Progenitor cell of endocrine pancreas (in vitro differentiated cells): ENCODE data around the gene CMIP. TPM values are rescaled to one million over a fixed set of nuclear protein-coding genes. Genes with fewer than 3 reads are reported as not detected.

ENCODE experiments used
- DNase-seq: peaks from one replicate; pipeline ENCODE4 v3.0.0; 2021; ENCODE audit warnings: low spot score; ENCODE audit not compliant: unreplicated experiment
- H3K27ac Mint-ChIP-seq: 2 replicates; pipeline ENCODE4 v1.8.0; 2021; ENCODE audit warnings: mild to moderate bottlenecking, moderate library complexity, mixed read lengths
- H3K27me3 Mint-ChIP-seq: 2 replicates; pipeline ENCODE4 v1.8.0; 2021; ENCODE audit warnings: mixed read lengths
- H3K36me3 Mint-ChIP-seq: 2 replicates; pipeline ENCODE4 v1.8.0; 2022; ENCODE audit warnings: mixed read lengths; ENCODE audit not compliant: insufficient read depth
- H3K4me1 Mint-ChIP-seq: 2 replicates; pipeline ENCODE4 v1.8.0; 2021; ENCODE audit warnings: low read depth, mixed read lengths
- H3K4me3 Mint-ChIP-seq: 2 replicates; pipeline ENCODE4 v1.8.0; 2021; ENCODE audit warnings: low read depth, mild to moderate bottlenecking, moderate library complexity, mixed read lengths
- H3K9me3 Mint-ChIP-seq: 2 replicates; pipeline ENCODE4 v1.8.0; 2021; ENCODE audit warnings: low read depth, mixed read lengths
- total RNA-seq: library from RNA; stranded (reverse); gene quantifications from 2 replicates; pipeline ENCODE4 v1.2.1, GENCODE V29; 2021
- TF ChIP-seq, protein P1 (sequence below): fragments of 200-600 bp; sonication (generic); IDR thresholded peaks from one replicate; pipeline ENCODE4 v1.5.0; 2021; ENCODE audit warnings: antibody characterized with exemption, mild to moderate bottlenecking; ENCODE audit not compliant: unreplicated experiment

Gene CMIP
- total RNA-seq, 1 donor from 2014 or later, result 62.7 TPM

DNA sequence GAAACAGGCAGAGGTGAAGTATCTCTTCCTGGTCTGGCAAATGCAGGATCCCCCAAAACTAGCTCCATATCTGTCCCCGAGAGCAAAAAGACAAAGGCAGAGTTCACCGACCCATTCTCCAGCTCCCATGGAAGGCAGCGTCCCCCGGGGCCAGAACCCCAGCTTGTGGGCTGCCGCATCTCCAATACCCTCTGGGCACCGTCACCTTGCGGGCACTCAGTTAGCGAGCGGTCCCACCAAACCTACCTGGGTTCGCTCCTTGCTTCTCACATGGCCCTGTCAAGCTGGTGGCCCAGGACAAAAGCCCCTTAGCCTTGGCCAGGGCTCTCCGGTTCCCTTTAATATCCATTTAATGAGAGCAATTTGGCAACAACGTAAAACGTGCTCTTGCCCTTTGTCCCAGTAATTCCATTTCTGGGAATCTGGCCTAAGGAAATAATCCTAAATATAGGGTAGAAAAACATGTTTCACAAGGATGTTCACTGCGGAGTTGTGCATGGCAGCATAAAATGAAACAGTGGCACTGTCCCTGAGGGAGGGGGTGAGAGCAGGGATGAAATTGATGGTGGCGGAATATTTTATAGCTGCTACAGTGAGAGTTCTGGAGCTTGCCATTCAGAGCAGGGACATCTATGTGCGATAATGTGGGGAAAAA is 157.1 kb downstream of the CMIP start:
- no peaks in the 10 kb centered on the region for H3K9me3 Mint-ChIP-seq
- H3K36me3 Mint-ChIP-seq, result no peaks in the 10 kb centered on the region
- no peaks in the 10 kb centered on the region for H3K27me3 Mint-ChIP-seq
- peak overlapping the region; percentile 83 for H3K27ac Mint-ChIP-seq
- DNase-seq, result no peak
- TF ChIP-seq, protein P1, sequence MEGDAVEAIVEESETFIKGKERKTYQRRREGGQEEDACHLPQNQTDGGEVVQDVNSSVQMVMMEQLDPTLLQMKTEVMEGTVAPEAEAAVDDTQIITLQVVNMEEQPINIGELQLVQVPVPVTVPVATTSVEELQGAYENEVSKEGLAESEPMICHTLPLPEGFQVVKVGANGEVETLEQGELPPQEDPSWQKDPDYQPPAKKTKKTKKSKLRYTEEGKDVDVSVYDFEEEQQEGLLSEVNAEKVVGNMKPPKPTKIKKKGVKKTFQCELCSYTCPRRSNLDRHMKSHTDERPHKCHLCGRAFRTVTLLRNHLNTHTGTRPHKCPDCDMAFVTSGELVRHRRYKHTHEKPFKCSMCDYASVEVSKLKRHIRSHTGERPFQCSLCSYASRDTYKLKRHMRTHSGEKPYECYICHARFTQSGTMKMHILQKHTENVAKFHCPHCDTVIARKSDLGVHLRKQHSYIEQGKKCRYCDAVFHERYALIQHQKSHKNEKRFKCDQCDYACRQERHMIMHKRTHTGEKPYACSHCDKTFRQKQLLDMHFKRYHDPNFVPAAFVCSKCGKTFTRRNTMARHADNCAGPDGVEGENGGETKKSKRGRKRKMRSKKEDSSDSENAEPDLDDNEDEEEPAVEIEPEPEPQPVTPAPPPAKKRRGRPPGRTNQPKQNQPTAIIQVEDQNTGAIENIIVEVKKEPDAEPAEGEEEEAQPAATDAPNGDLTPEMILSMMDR, result no peak
- peaks cover 17% of the 10 kb centered on the region for H3K4me1 Mint-ChIP-seq
- H3K4me3 Mint-ChIP-seq, result no peak overlapping the region

DNA sequence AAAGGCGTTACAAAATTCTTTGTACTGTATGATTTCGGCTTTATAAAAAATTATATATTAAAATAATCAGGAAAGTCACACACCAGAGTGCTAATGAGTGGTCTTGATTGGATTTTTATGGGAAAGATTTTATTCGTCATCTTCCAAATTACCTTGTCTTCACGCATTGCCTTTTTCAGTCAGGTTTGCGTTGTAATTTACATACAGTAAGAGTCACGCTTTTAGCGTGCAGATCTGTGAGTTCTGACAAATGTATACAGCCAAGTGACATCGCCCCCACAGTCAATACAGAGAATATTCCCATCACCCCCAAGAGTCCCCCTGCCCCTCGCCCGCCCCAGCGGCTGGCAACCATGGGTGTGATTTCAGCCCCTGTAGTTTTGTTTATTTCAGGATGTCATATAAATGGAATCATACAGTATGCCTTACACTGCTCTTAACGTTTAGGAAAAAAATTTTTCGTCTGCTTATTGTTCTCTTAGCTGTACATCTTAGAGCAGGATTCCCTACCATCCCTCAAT is 157.7 kb downstream of the CMIP start:
- Mint-ChIP-seq H3K4me3 (no peak overlapping the region), H3K4me1 (peaks cover 14% of the 10 kb centered on the region), H3K27ac (peak overlapping the region; percentile 54), H3K27me3 (no peaks in the 10 kb centered on the region), H3K36me3 (no peaks in the 10 kb centered on the region), H3K9me3 (no peaks in the 10 kb centered on the region)
- DNase-seq, result no peak
- TF ChIP-seq, protein P1, result no peak

DNA sequence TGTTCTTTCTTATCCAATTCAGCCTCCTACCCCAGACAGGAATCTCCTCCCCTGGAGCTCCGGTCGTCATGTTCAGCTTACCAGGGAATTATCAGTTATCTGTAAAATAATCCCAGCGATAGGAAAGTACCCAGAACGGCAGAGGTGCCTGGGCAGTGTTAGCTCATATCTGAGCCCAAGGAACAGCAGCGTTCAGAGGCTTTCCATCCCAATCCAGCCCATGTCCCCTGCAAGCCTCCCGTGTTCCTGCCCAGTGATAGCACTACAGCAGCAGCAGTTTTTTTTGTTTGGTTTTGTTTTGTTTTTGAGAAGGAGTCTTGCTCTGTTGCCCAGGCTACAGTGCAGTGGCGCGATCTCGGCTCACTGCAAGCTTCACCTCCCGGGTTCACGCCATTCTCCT is 158.2 kb downstream of the CMIP start:
- Mint-ChIP-seq H3K4me3 (no peak overlapping the region), H3K27me3 (no peaks in the 10 kb centered on the region), H3K9me3 (no peaks in the 10 kb centered on the region), H3K36me3 (peaks cover under 1% of the 10 kb centered on the region), H3K27ac (peak overlapping the region; percentile 54), H3K4me1 (peaks cover 14% of the 10 kb centered on the region)
- DNase-seq, result no peak
- TF ChIP-seq, protein P1, result no peak

DNA sequence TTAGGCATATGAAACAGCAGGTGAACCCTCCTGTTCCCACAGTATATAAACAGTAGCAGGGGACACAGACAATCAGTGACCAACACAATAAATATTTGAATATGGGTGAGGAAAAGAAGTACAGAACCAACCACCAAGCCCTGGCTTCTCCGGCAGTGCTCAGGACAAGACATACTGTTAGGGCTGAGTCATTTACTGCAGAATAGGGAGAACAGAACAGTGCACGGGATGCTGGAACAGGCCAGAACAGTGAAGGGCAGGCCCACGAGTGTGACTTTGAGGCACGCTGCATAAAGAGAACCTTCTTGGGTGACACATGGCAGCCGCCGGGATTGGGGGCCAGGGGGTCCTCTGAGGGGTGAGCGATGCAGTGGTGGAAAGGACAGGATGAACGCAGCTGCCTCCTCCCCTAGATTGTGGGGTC is 160.4 kb downstream of the CMIP start:
- Mint-ChIP-seq H3K27ac (no peak overlapping the region), H3K9me3 (no peaks in the 10 kb centered on the region), H3K36me3 (peaks cover 5% of the 10 kb centered on the region), H3K4me3 (no peak overlapping the region), H3K4me1 (peaks cover 11% of the 10 kb centered on the region), H3K27me3 (no peaks in the 10 kb centered on the region)
- TF ChIP-seq, protein P1, result no peak
- no peak for DNase-seq

DNA sequence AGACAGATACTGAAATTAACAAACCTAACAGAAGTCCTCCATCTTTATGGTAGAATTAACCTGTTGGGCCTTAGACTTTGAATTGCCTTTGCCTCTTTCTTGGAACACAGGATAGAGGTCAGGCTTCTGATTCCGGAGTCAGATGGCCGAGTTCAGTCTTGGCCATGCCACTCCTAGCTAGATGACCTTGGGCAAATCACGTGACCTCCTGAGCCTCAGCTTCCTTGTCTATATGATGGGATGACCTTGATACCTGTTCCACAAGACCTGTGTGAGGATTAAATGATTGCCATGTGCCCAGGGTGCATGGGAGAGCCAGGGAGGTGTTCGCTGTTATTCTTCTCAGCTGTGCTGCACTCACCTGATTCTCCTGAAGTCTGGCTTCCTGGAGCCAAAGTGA is 161.4 kb downstream of the CMIP start:
- no peaks in the 10 kb centered on the region for H3K9me3 Mint-ChIP-seq
- H3K27me3 Mint-ChIP-seq, result no peaks in the 10 kb centered on the region
- DNase-seq, result no peak
- peaks cover 5% of the 10 kb centered on the region for H3K36me3 Mint-ChIP-seq
- H3K4me3 Mint-ChIP-seq, result no peak overlapping the region
- H3K27ac Mint-ChIP-seq, result no peak overlapping the region
- TF ChIP-seq, protein P1, result no peak
- H3K4me1 Mint-ChIP-seq, result peaks cover 7% of the 10 kb centered on the region
